ACHN (cell line): Measurements from ENCODE around the gene FMNL2.
A peak's percentile ranks its signal among the peaks of the same experiment; 100 is the strongest.
"Not testable (repeated sequence)": the region's sequence is repeated elsewhere in the genome, so short reads cannot be mapped to it uniquely, and the experiment has no call there.

ENCODE experiments used
- DNase-seq: peaks from one replicate; pipeline ENCODE4 v3.0.0-alpha.2; 2015
- in situ Hi-C: cut with HindIII; loops from 2 replicates; pipeline ENCODE4 v1.10.0; 2017; ENCODE audit warnings: low sequenced_read_pairs, low pct_ligation_motif_present, low pct_unique_long_range_greater_than_20kb

The FMNL2 gene

GRCh38 chr2:152518641-152519580, 183.9 kb downstream of the FMNL2 start:
- DNase-seq, result no peak
- in situ Hi-C loops, result no loop called here

- no peak for DNase-seq
- in situ Hi-C loops, result no loop called here
Measured at GRCh38 chr2:152519581-152519952, 184.6 kb downstream of the FMNL2 start.

DNA sequence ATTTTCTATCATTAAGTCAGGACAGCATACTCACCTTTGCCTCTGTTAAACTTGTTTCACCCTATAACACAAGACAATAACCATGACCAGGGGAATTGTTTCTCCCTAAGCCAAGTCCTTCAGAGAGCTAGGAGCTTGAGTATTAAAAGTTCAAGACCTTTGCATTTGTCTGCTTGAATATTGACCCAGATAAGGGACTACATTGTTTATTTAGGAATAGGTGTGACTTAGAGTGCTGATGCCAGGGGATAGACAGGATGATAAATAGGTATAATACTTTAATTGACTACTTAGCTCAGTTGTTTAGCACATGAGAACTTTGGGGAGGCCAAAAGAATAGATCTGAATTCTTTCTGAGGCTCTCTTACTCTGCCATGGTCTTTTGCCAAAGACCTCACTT, 185.8 kb downstream of the FMNL2 start:
- no peak for DNase-seq
- in situ Hi-C loops, result no loop called here

- in situ Hi-C loops, DNase-seq: not testable (repeated sequence)
Measured at GRCh38 chr2:152522446-152522845, 187.5 kb downstream of the FMNL2 start.

DNA sequence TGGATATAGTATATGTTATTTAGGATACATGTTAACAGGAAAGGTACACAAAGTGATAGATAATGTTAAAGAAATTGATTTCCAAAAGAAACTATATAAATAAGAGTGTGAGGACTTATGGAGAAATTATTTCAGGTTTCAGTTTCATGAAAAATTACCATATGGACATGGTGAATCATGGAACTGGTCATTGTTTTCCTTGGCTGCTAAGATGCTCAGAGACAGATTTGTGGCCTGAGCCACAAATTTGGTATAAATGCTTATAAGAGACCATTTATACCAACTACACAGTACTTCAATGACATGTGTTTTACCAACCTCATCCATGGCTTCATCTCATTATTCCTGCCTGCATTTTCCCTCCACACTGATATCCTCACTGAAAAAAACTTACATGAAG, 188.1 kb downstream of the FMNL2 start:
- in situ Hi-C loops, result no loop called here
- no peak for DNase-seq

GRCh38 chr2:152525277-152525838, 190.4 kb downstream of the FMNL2 start:
- in situ Hi-C loops, result no loop called here
- DNase-seq, result peak; percentile 81

DNA sequence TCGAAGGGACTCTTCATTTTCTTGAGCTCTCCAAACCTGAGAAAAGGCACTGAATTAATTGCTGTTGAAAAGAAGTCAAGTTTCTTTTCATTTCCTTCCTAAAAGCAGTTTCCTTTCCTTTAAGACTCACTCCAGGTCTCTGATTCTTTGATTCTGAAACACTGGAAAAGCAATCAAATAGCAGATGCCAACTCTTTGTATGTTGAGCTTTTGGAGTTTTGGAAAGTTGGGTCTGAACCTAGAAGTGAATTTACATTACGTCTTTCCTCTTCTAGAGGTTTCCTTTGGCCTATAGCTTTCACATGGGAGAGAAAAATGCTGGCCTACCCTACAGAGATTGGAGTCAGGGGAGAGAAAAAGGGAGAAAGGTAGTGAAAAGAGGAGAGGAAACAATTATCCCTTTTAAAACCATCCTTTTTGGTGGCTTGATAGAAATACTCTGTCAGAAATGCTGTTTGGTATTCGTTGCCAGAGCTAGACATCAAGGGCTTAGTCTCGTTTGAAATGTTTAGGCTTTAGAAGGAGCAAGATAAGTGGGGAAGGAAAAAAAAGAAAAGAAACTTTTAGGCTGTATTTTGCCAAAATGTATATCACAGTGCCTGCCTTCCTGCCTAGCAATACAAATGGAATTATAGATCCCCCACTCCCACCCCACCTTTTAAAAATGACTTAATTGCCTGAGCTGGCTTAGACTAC, 194.6 kb downstream of the FMNL2 start:
- in situ Hi-C loops, result no loop called here
- DNase-seq, result no peak

- in situ Hi-C loops, result no loop called here
- no peak for DNase-seq
Measured at GRCh38 chr2:152532241-152532640, 197.3 kb downstream of the FMNL2 start.

DNA sequence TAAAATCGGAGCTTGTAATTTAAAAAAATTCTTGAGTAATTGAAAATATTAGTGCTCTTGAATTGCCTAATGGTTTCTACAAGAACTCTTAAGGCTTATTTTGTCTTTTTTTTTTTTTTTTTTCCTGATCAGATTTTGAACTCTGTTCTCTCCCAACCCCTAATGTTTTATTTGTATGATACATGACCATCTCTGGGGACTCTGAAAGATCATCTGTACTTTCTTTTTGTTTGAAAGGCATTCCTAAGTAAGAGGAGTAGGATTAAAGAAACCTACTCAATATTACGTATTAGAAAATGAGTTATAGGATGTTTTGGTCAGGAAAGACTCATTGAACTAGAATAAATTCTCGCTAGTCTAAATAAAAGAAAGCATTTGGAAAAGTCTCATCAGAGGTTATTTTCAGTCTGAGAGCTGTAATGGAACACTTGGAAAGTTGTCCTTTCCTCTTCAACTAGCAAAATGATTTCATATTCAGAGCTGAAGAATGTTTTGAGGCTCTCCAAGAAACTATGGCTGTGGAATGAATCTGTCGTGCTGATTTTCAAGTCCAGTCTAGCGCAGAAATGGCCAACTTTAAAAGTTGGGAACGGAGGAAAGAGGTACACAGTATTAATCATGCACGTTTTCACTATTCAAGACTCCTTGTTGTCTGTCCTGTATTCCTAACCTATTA, 199.6 kb downstream of the FMNL2 start:
- DNase-seq, result no peak
- in situ Hi-C loops, result no loop called here

DNA sequence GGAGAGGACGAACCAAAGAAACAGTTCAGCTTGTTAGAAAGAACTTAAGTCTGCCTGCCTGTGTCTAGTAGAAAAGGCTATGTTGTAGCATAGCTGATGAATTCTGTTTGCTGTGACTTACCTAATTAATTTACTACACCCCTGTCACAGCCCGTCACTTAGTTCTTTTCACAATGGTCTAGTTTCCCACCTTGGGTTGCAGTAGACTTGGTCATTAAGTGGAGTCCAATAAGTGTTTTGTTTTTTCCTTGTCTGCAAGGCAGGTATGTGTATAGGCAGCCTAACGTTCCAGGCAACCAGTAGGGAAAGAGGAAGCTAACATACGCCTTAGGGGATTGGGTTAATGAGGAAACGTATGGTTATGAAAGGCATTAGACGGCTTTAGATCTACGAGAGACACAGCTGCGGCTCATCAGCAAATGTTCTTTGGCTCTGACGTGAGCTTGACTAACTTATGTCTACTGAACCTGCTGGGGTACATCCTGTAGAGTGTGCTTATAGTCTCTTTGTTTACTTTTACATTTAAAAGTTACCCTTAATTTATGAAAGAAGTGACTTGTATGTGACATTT, 202.2 kb downstream of the FMNL2 start:
- in situ Hi-C loops, result no loop called here
- no peak for DNase-seq

- in situ Hi-C loops, result no loop called here
- DNase-seq, result no peak
Measured at GRCh38 chr2:152539424-152539823, 204.4 kb downstream of the FMNL2 start.

GRCh38 chr2:152541712-152542111, 206.7 kb downstream of the FMNL2 start:
- DNase-seq, result no peak
- in situ Hi-C loops, result no loop called here

GRCh38 chr2:152542337-152542994, 207.5 kb downstream of the FMNL2 start:
- no peak for DNase-seq
- in situ Hi-C loops, result no loop called here

- in situ Hi-C loops, result no loop called here
- peak; percentile 95 for DNase-seq
Measured at GRCh38 chr2:152542995-152543481, 208.1 kb downstream of the FMNL2 start.

DNA sequence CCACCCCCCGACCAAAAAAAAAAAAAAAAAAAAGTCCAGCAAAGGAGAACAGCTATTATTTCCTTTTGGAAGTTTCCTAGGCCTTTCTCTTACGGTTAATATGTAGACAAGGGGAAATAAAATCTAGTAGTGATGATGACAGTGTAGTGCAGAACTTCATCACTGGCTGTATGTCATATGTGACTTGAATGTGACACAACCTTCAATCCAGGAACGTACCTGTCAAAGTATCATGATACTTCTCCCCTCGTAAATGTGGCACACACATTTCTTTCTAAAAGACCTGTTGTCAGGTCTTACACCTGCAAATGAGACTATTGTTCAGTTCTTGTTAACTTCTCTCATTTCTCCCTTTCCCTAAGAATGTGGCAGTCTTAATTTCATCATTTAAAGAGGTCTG, 208.7 kb downstream of the FMNL2 start:
- DNase-seq, result no peak
- in situ Hi-C loops, result no loop called here

GRCh38 chr2:152544638-152545037, 209.7 kb downstream of the FMNL2 start:
- DNase-seq, result no peak
- in situ Hi-C loops, result no loop called here

GRCh38 chr2:152546230-152546837, 211.4 kb downstream of the FMNL2 start:
- no peak for DNase-seq
- in situ Hi-C loops, result no loop called here
